ENCODE measurements around the gene PKDCC.

The PKDCC gene

DNA sequence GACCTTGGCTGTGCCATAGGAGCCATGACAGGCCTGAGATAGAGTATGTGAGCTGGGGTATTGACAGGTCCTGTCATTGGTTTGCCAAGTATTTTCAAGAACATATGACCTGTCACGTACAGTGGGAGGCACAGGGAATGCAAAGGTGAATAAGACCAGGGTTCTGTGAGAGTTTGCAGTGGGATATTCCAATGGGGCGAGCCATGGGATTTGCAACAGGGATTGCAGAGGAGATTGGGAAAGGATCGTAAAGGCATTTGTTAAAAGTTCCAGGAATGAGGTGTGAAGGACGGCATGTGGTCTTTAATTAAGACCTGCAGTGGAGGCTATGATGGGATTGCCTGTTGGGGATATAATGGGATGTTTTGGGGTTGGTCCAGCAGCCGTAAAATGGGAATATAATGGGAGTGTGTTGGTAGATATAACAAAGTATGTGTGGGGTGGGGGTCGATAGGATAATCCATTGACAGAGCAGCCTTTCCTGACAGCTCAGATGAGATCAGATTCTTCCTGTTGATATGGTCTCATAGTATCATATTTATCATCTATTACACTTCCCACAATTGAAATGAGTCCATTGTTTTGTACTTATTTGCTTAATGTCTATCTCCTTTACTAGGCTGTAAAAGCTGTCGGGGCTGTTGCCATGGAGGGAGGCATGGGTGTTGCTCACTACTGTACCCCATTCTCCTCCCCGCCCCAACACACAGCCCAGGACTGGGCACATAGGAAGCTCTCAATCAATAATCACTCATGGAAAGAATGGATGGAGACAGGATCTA, 38.1 kb downstream of the PKDCC start:
- no peak for DNase-seq (ENCODE audit: low read depth)
- H3K4me3 ChIP-seq (ENCODE audit: low read depth, low read length) = no peak overlapping the region
- TF ChIP-seq, protein P1, sequence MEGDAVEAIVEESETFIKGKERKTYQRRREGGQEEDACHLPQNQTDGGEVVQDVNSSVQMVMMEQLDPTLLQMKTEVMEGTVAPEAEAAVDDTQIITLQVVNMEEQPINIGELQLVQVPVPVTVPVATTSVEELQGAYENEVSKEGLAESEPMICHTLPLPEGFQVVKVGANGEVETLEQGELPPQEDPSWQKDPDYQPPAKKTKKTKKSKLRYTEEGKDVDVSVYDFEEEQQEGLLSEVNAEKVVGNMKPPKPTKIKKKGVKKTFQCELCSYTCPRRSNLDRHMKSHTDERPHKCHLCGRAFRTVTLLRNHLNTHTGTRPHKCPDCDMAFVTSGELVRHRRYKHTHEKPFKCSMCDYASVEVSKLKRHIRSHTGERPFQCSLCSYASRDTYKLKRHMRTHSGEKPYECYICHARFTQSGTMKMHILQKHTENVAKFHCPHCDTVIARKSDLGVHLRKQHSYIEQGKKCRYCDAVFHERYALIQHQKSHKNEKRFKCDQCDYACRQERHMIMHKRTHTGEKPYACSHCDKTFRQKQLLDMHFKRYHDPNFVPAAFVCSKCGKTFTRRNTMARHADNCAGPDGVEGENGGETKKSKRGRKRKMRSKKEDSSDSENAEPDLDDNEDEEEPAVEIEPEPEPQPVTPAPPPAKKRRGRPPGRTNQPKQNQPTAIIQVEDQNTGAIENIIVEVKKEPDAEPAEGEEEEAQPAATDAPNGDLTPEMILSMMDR (IDR thresholded peaks at IDR 0.05; ENCODE audit: insufficient read depth, low read depth, low read length, missing control alignments) = no peak

GRCh38 chr2:42086500-42086953, 38.7 kb downstream of the PKDCC start:
- no peak overlapping the region for H3K4me3 ChIP-seq (ENCODE audit: low read depth, low read length)
- peak; percentile 68 for DNase-seq (ENCODE audit: low read depth)
- TF ChIP-seq, protein P1 (IDR thresholded peaks at IDR 0.05; ENCODE audit: insufficient read depth, low read depth, low read length, missing control alignments) = peak; percentile 65

DNA sequence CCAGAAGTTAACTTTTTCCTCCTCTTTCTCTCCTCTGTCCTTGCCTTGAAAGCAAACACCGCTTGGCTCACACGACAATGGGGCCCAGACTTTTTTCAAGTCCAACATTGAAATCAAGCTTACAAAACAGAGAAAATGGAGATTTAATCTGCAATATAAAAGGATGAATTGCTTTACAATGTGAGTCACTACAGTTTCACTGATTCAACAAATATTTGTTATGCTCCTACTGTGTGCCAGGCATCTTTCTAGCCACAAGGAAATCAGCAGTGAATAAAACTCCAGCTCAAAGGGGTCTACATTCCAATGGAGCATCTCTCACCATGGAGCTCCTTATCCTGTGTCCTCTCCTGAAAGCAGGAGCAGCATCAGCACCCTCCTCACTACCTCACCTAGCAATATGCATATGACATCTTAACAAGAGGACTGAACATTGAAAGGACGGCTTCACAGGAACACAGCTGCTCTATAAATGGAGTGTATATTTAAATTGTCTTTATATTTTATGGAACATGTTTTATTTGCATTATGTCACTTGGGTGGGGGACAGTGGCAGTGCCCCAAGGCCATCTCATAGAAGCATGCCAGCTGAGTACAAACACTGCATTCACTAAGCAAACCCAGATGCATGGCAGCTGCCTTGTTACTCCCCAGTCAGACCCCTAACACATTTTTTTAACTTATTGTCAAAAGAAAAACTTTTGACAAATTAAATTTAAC, 39.5 kb downstream of the PKDCC start:
- TF ChIP-seq, protein P1 (IDR thresholded peaks at IDR 0.05; ENCODE audit: insufficient read depth, low read depth, low read length, missing control alignments) = no peak
- DNase-seq (ENCODE audit: low read depth) = no peak

GRCh38 chr2:42087857-42088195, 40.0 kb downstream of the PKDCC start:
- TF ChIP-seq, protein P1 (IDR thresholded peaks at IDR 0.05; ENCODE audit: insufficient read depth, low read depth, low read length, missing control alignments) = no peak
- H3K4me3 ChIP-seq (ENCODE audit: low read depth, low read length) = no peak overlapping the region
- DNase-seq (ENCODE audit: low read depth) = no peak

More for the DNA sequence above, 39.5 kb downstream of the PKDCC start:
- no peak overlapping the region for H3K4me3 ChIP-seq (ENCODE audit: low read depth, low read length)

GRCh38 chr2:42089340-42089925, 41.6 kb downstream of the PKDCC start:
- DNase-seq (ENCODE audit: low read depth) = peak; percentile 71

DNA sequence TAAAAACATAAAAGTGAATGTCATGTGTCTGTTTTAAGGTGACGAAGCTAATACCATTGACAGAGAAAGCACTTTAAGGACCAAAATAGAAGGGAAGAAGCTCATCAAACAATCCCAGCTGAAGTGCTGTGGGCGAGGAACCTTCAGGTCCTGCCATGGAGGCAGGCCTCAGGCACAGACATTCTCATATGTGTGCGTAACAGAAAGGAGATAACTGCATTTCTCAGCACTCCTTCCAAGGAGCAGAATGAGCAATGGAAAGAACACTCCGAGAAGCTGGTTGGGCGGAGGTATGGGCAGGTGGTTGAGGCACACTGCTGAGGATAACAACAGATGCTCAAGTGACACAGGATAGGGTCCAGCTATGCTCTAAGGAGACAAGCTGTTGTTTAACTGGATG, 42.4 kb downstream of the PKDCC start:
- no peak for DNase-seq (ENCODE audit: low read depth)
- no peak overlapping the region for H3K4me3 ChIP-seq (ENCODE audit: low read depth, low read length)
- TF ChIP-seq, protein P1 (IDR thresholded peaks at IDR 0.05; ENCODE audit: insufficient read depth, low read depth, low read length, missing control alignments) = no peak

More at GRCh38 chr2:42089340-42089925, 41.6 kb downstream of the PKDCC start:
- H3K4me3 ChIP-seq (ENCODE audit: low read depth, low read length) = no peak overlapping the region
- TF ChIP-seq, protein P1 (IDR thresholded peaks at IDR 0.05; ENCODE audit: insufficient read depth, low read depth, low read length, missing control alignments) = peak; percentile 51
